Cardiac fibroblast (primary cell): ENCODE data around the gene ME3.
"Not testable (repeated sequence)": the region's sequence is repeated elsewhere in the genome, so short reads cannot be mapped to it uniquely, and the experiment has no call there.

Experiments used
- DNase-seq, 2 donors: peaks; one replicate each; pipeline versions ENCODE4 v3.0.0 to v3.0.0-alpha.2; 2010; ENCODE audit warnings: low read depth in 2 of 2
- H3K4me3 ChIP-seq, 2 donors: replicated peaks in 1 of 2; 1 replicate in 1 of 2; 2 replicates in 1 of 2; pipeline ENCODE4 v1.5.1; 2011; ENCODE audit warnings: low read depth in 2 of 2, low read length in 2 of 2, mild to moderate bottlenecking in 2 of 2, moderate library complexity in 1 of 2
- TF ChIP-seq, protein P1 (sequence below): IDR thresholded peaks from one replicate; pipeline ENCODE4 v1.5.1; 2011; ENCODE audit warnings: low read depth, mild to moderate bottlenecking, low read length, inconsistent platforms

Gene ME3

DNA sequence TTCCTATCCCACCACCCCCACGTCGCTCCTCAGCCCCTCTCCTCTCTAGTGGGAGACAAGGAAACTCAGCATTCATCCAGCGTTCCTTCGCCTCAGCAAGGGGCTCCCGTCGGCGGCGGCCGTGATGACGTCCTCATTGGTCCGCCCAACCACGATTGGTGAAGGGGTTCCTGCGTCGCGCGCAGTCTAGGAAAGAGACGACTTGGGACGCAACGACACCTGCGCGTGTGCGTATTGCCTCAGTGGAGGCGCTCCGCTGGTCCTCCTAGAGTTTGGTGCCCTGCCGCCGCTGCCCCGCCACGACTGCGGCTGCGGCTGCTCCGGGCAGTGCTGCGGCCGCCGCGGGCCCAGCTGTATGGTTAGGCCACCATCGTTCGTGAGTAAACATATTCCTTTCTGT is 241.2 kb downstream of the ME3 start:
- no peak overlapping the region for H3K4me3 ChIP-seq
- no peak for DNase-seq
- TF ChIP-seq, protein P1, sequence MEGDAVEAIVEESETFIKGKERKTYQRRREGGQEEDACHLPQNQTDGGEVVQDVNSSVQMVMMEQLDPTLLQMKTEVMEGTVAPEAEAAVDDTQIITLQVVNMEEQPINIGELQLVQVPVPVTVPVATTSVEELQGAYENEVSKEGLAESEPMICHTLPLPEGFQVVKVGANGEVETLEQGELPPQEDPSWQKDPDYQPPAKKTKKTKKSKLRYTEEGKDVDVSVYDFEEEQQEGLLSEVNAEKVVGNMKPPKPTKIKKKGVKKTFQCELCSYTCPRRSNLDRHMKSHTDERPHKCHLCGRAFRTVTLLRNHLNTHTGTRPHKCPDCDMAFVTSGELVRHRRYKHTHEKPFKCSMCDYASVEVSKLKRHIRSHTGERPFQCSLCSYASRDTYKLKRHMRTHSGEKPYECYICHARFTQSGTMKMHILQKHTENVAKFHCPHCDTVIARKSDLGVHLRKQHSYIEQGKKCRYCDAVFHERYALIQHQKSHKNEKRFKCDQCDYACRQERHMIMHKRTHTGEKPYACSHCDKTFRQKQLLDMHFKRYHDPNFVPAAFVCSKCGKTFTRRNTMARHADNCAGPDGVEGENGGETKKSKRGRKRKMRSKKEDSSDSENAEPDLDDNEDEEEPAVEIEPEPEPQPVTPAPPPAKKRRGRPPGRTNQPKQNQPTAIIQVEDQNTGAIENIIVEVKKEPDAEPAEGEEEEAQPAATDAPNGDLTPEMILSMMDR, result no peak

DNA sequence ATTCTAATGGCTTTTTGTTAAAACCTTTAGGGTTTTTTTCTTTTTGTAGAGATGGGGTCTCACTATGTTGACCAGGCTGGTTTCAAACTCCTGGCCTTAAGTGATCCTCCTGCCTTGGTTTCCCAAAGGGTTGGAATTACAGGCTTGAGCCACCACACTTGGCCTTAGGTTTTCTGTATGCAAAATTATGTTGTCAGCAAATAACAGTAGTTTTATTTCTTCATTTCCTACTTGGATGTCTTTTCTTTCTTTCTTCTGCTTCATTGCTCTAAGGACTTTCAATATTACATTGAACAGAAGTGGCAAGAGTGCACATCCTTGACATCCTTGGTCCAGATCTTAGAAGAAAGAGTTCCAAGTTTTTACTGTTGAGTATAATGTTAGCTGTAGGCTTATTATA is 245.0 kb downstream of the ME3 start:
- TF ChIP-seq, protein P1, result no peak
- DNase-seq, result no peak
- no peak overlapping the region for H3K4me3 ChIP-seq

- H3K4me3 ChIP-seq, DNase-seq: not testable (repeated sequence)
Measured at GRCh38 chr11:86423488-86423887, 248.9 kb downstream of the ME3 start.

GRCh38 chr11:86422371-86422770 is 250.0 kb downstream of the ME3 start:
- TF ChIP-seq, protein P1, result no peak
- no peak overlapping the region for H3K4me3 ChIP-seq
- no peak for DNase-seq

GRCh38 chr11:86421946-86422345 is 250.5 kb downstream of the ME3 start:
- no peak overlapping the region for H3K4me3 ChIP-seq
- TF ChIP-seq, protein P1, result no peak
- no peak for DNase-seq

DNA sequence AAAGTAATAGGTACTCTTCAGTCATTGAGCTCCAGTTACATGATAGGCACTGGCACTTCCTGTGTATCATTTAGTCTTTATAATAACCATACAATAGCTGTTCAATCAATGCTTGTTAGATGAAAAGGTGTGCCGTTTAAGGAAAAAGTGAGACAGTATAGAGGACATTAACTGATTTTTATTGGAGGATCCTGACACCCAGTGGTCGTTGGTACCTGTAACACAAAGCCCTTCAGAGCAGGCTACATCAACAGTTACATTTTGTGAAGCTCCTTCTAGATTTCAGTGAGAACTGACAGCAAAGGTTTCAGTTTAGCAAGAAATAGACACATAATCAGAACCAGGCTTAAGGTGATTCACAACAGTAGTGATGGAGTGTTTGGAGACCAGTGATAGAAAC is 253.5 kb downstream of the ME3 start:
- peak in 1 of 2 donors; percentile 24 for DNase-seq
- no peak overlapping the region for H3K4me3 ChIP-seq

DNA sequence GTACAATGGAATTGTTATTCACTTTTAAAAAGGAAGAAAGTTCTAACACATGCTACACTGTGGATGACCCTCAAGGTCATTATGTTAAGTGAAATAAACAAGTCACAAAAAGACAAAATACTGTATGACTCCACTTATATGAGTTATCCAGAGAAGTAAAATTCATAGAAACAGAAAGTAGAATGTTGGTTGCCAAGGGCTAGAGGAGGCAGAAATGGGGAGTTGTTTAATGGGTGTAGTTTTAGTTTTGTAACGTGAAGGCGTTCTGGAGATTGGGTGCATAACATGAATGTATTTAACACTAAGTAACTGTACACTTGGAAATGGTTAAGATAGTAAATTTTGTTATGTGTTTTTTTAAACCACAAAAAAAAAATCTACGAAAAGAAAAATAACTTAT is 253.9 kb downstream of the ME3 start:
- no peak overlapping the region for H3K4me3 ChIP-seq
- DNase-seq, result no peak
- TF ChIP-seq, protein P1, result no peak

More for the DNA sequence above, 253.5 kb downstream of the ME3 start:
- TF ChIP-seq, protein P1, result peak; percentile 12

DNA sequence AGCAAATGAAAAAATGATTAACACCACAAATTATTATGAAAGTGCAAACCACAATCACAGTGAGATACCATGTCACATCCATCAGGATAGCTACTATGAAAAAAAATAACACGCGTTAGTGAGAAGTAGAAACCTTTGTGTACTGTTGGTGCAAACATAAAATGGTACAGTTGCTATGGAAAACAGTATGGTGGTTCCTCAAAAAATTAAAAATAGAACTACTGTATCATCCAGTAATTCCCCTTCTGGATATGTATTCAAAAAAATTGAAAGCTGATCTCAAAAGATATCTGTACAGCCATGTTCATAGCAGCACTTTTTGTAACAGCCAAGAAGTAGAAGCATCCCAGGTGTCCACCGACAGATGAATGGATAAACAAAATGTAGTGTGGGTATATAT is 254.3 kb downstream of the ME3 start:
- TF ChIP-seq, protein P1, result no peak
- no peak for DNase-seq

DNA sequence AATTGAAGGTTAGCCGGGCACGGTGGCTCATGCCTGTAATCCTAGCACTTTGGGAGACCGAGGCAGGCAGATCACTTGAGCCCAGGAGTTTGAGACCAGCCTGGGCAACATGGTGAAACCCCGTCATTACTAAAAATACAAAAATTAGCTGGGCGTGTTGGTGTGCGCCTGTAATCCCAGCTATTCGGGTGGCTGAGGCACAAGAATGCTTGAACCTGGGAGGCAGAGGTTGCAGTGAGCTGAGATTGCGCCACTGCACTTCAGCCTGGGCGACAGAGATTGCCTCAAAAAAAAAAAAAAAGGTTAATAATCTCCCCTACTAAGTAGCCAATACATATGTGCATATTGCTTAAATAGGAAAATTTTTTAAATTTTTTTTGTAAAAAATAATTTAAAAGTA is 255.5 kb downstream of the ME3 start:
- H3K4me3 ChIP-seq, DNase-seq: not testable (repeated sequence)

More for the DNA sequence above, 254.3 kb downstream of the ME3 start:
- H3K4me3 ChIP-seq, result no peak overlapping the region
